ENCODE data around the gene MAD2L1BP. TPM values are rescaled to one million over a fixed set of nuclear protein-coding genes. Genes with fewer than 3 reads are reported as not detected.

MAD2L1BP gene
- total RNA-seq, 1 donor from 2014 or later: 19.2 TPM

- Histone ChIP-seq H3K27me3 (ENCODE audit: low read depth) (no peaks in the 10 kb centered on the region), H3K4me1 (peaks cover 52% of the 10 kb centered on the region), H3K4me3 (no peak overlapping the region), H3K9me3 (no peaks in the 10 kb centered on the region), H3K27ac (peak overlapping the region; percentile 43), H3K36me3 (peaks cover 68% of the 10 kb centered on the region)
- no peak for TF ChIP-seq CTCF (IDR thresholded peaks at IDR 0.05)
- ATAC-seq (no peak), DNase-seq (no peak)
- intact Hi-C loops (cut with DNase I): no loop called here
These were observed 36.4 kb downstream of the MAD2L1BP start for GRCh38 chr6:43671801-43672690.

- peaks cover 83% of the 10 kb centered on the region for H3K36me3 ChIP-seq
- H3K27me3 ChIP-seq (ENCODE audit: low read depth): no peaks in the 10 kb centered on the region
- peak overlapping the region; percentile 61 for H3K27ac ChIP-seq
- DNase-seq (no peak), ATAC-seq (peak in 1 of 2 donors; percentile 3)
- intact Hi-C loops (cut with DNase I): no loop called here
- H3K9me3 ChIP-seq: no peaks in the 10 kb centered on the region
- H3K4me1 ChIP-seq: peaks cover 36% of the 10 kb centered on the region
- no peak overlapping the region for H3K4me3 ChIP-seq
- TF ChIP-seq CTCF (IDR thresholded peaks at IDR 0.05): no peak
These were observed 37.9 kb downstream of the MAD2L1BP start for GRCh38 chr6:43673444-43674084.

GRCh38 chr6:43674291-43674690 lies 38.7 kb downstream of the MAD2L1BP start:
- Histone ChIP-seq H3K9me3 (no peaks in the 10 kb centered on the region), H3K4me1 (peaks cover 29% of the 10 kb centered on the region), H3K27me3 (ENCODE audit: low read depth) (no peaks in the 10 kb centered on the region), H3K36me3 (peaks cover 90% of the 10 kb centered on the region), H3K4me3 (no peak overlapping the region), H3K27ac (peak overlapping the region; percentile 61)
- no peak for TF ChIP-seq CTCF (IDR thresholded peaks at IDR 0.05)
- ATAC-seq (no peak), DNase-seq (no peak)
- intact Hi-C loops (cut with DNase I): no loop called here

- Histone ChIP-seq H3K4me3 (no peak overlapping the region), H3K27ac (no peak overlapping the region), H3K9me3 (no peaks in the 10 kb centered on the region), H3K4me1 (peaks cover 23% of the 10 kb centered on the region), H3K36me3 (peaks cover 97% of the 10 kb centered on the region), H3K27me3 (ENCODE audit: low read depth) (no peaks in the 10 kb centered on the region)
- no peak for DNase-seq
- no peak for ATAC-seq
- intact Hi-C loops (cut with DNase I): no loop called here
- no peak for TF ChIP-seq CTCF (IDR thresholded peaks at IDR 0.05)
These were observed 39.3 kb downstream of the MAD2L1BP start for GRCh38 chr6:43674921-43675320.

- Histone ChIP-seq H3K4me1 (peaks cover 17% of the 10 kb centered on the region), H3K4me3 (no peak overlapping the region), H3K9me3 (no peaks in the 10 kb centered on the region), H3K27me3 (ENCODE audit: low read depth) (no peaks in the 10 kb centered on the region), H3K27ac (no peak overlapping the region), H3K36me3 (peaks cover 95% of the 10 kb centered on the region)
- no peak for DNase-seq
- TF ChIP-seq CTCF (IDR thresholded peaks at IDR 0.05): no peak
- ATAC-seq: no peak
- intact Hi-C loops (cut with DNase I): no loop called here
These were observed 41.4 kb downstream of the MAD2L1BP start for GRCh38 chr6:43676962-43677606.
